IMR-90 (cell line): Measurements from ENCODE around the gene MFSD6. TPM values are rescaled to one million over a fixed set of nuclear protein-coding genes. Genes with fewer than 3 reads are reported as not detected.

ENCODE experiments used
- ATAC-seq: fragments of 200-7000 bp; cut with Tn5 transposase; 2 replicates; pipeline ENCODE4 v1.9.1; 2020; ENCODE audit warnings: low read depth, mild to moderate bottlenecking, moderate library complexity
- BruUV-seq: library from RNA; stranded (reverse); fragments of 400-500 nt; replicated peaks from 2 replicates; lab custom pipeline; 2021; lab: Mats Ljungman, UMichigan
- CTCF ChIA-PET: fragments of 300-600 bp; formaldehyde crosslinking; extraction: SDS; loops from one replicate; lab custom pipeline; 2021; ENCODE audit warnings: antibody characterized with exemption; lab: Yijun Ruan, JAX
- POLR2A ChIA-PET: fragments of 300-600 bp; sonication (Branson Sonifier 250); formaldehyde crosslinking; loops from one replicate; lab custom pipeline; 2022; ENCODE audit warnings: antibody characterized with exemption; ENCODE audit not compliant: unreplicated experiment; lab: Charles Lee
- DNase-seq: peaks from one replicate; pipeline ENCODE4 v3.0.0; 2013
- H2AFZ ChIP-seq: replicated peaks from 2 replicates; pipeline ENCODE3; 2013; ENCODE audit warnings: low read length, mild to moderate bottlenecking; ENCODE audit not compliant: poor library complexity
- H2AK5ac ChIP-seq: 2 replicates; pipeline ENCODE4 v1.6.1; 2013; ENCODE audit warnings: low read depth, low read length, inconsistent platforms
- H2AK9ac ChIP-seq: replicated peaks from 2 replicates; pipeline ENCODE3; 2013; ENCODE audit warnings: mild to moderate bottlenecking, low read depth, low read length, moderate library complexity; ENCODE audit not compliant: poor library complexity
- H2BK120ac ChIP-seq: 2 replicates; pipeline ENCODE4 v1.6.1; 2013; ENCODE audit warnings: low read depth, low read length, inconsistent platforms
- H2BK15ac ChIP-seq: 3 replicates; pipeline ENCODE4 v1.6.1; 2013; ENCODE audit warnings: low read depth, low read length, inconsistent platforms
- H2BK20ac ChIP-seq: 2 replicates; pipeline ENCODE4 v1.6.1; 2013; ENCODE audit warnings: low read depth, mild to moderate bottlenecking, inconsistent platforms, low read length, moderate library complexity
- H2BK5ac ChIP-seq: 2 replicates; pipeline ENCODE4 v1.6.1; 2013; ENCODE audit warnings: mild to moderate bottlenecking, low read depth, low read length, inconsistent platforms; ENCODE audit not compliant: poor library complexity, severe bottlenecking
- H3K14ac ChIP-seq: replicated peaks from 2 replicates; pipeline ENCODE4 v1.6.1; 2013; ENCODE audit warnings: low read depth, low read length, inconsistent platforms
- H3K18ac ChIP-seq: 2 replicates; pipeline ENCODE4 v1.6.1; 2013; ENCODE audit warnings: low read depth, low read length, control low read depth
- H3K23ac ChIP-seq: 2 replicates; pipeline ENCODE4 v1.6.1; 2013; ENCODE audit warnings: low read depth, low read length, inconsistent platforms
- H3K27ac ChIP-seq: 2 replicates; pipeline ENCODE4 v1.5.1; 2013; ENCODE audit warnings: mild to moderate bottlenecking, control low read depth, low read length; ENCODE audit not compliant: insufficient read depth
- H3K27me3 ChIP-seq: 2 replicates; pipeline ENCODE4 v1.6.1; 2013; ENCODE audit warnings: low read length; ENCODE audit not compliant: control insufficient read depth, insufficient read depth
- H3K36me3 ChIP-seq: 2 replicates; pipeline ENCODE4 v1.6.1; 2013; ENCODE audit warnings: low read length, mixed read lengths; ENCODE audit not compliant: control insufficient read depth, insufficient read depth
- H3K4ac ChIP-seq: 2 replicates; pipeline ENCODE4 v1.6.1; 2013; ENCODE audit warnings: low read depth, low read length, inconsistent platforms
- H3K4me1 ChIP-seq: 2 replicates; pipeline ENCODE4 v1.6.1; 2013; ENCODE audit warnings: low read length, mixed read lengths; ENCODE audit not compliant: control insufficient read depth, insufficient read depth
- H3K4me2 ChIP-seq: 2 replicates; pipeline ENCODE4 v1.6.1; 2013; ENCODE audit warnings: low read depth, mild to moderate bottlenecking, control low read depth, low read length, moderate library complexity
- H3K4me3 ChIP-seq: 2 replicates; pipeline ENCODE4 v1.5.1; 2013; ENCODE audit warnings: low read depth, mild to moderate bottlenecking, control low read depth, low read length, moderate library complexity; ENCODE audit not compliant: insufficient read depth
- H3K56ac ChIP-seq: 2 replicates; pipeline ENCODE4 v1.6.1; 2013; ENCODE audit warnings: low read length, inconsistent platforms; ENCODE audit not compliant: insufficient read depth; ENCODE audit errors: extremely low read depth
- H3K79me1 ChIP-seq, 2 experiments: 2 replicates each; pipeline ENCODE4 v1.6.1; 2013; ENCODE audit warnings: low read length in 2 of 2, inconsistent platforms in 1 of 2, low read depth in 1 of 2
- H3K9ac ChIP-seq: 2 replicates; pipeline ENCODE4 v1.6.1; 2013; ENCODE audit warnings: low read depth, low read length, control low read depth
- H3K9me1 ChIP-seq: 2 replicates; pipeline ENCODE4 v1.6.1; 2013; ENCODE audit warnings: low read length, inconsistent platforms; ENCODE audit not compliant: insufficient read depth
- H3K9me3 ChIP-seq: 2 replicates; pipeline ENCODE4 v1.6.1; 2013; ENCODE audit warnings: low read length; ENCODE audit not compliant: control insufficient read depth, insufficient read depth
- H4K20me1 ChIP-seq: 2 replicates; pipeline ENCODE4 v1.6.1; 2013; ENCODE audit warnings: low read length, inconsistent platforms; ENCODE audit not compliant: insufficient read depth
- H4K5ac ChIP-seq: 2 replicates; pipeline ENCODE4 v1.6.1; 2013; ENCODE audit warnings: mild to moderate bottlenecking, low read depth, low read length, control low read depth
- H4K8ac ChIP-seq, 2 experiments: 2 replicates each; pipeline ENCODE4 v1.6.1; 2013; ENCODE audit warnings: low read depth in 2 of 2, low read length in 2 of 2, control low read depth in 1 of 2, inconsistent platforms in 1 of 2
- H4K91ac ChIP-seq: 2 replicates; pipeline ENCODE4 v1.6.1; 2013; ENCODE audit warnings: low read depth, low read length, inconsistent platforms; ENCODE audit not compliant: insufficient read depth
- FOS ChIP-seq: fragments of 150-350 bp; IDR thresholded peaks from 2 replicates; pipeline ENCODE4 v1.6.1; 2016; ENCODE audit warnings: low read depth, low read length
- WGBS, 2 experiments: methylation state at CpG; one replicate each; pipeline versions ENCODE4 v1.1.5 to v1.1.7; 2013; ENCODE audit warnings: missing lambda C conversion rate in 2 of 2; ENCODE audit not compliant: insufficient read length in 1 of 2; ENCODE audit errors: extremely low coverage in 2 of 2; 5-methylcytosine and 5-hydroxymethylcytosine counted together
- dilution Hi-C: fragments of 300-500 bp; cut with HindIII; formaldehyde crosslinking; loops from one replicate; pipeline ENCODE4 v1.14.3; 2018; ENCODE audit warnings: low sequenced_read_pairs; ENCODE audit not compliant: unreplicated experiment
- in situ Hi-C: fragments of 300-500 bp; cut with MboI; formaldehyde crosslinking; loops from 3 replicates; pipeline ENCODE4 v1.14.3; 2019; ENCODE audit warnings: low sequenced_read_pairs, inconsistent platforms, mixed read lengths
- intact Hi-C: fragments of 100-400 bp; cut with micrococcal nuclease; formaldehyde crosslinking; loops from 2 replicates; pipeline ENCODE4 v1.10.0; 2022
- polyA plus RNA-seq, 3 experiments: library from polyadenylated mRNA; depleted of rRNA; stranded (reverse); fragments of >200 nt; gene quantifications; 2 replicates each; pipeline ENCODE4 v1.2.3, GENCODE V29; 2012; ENCODE audit warnings: low replicate concordance in 1 of 3
- total RNA-seq: library from RNA; depleted of rRNA; stranded (reverse); fragments of >200 nt; gene quantifications from 2 replicates; pipeline ENCODE4 v1.2.3, GENCODE V29; 2012

Gene MFSD6
- total and polyA plus RNA-seq, 2 of the 4 experiments (the other 2 are of a cell fraction): 4.2 to 7.7 TPM

DNA sequence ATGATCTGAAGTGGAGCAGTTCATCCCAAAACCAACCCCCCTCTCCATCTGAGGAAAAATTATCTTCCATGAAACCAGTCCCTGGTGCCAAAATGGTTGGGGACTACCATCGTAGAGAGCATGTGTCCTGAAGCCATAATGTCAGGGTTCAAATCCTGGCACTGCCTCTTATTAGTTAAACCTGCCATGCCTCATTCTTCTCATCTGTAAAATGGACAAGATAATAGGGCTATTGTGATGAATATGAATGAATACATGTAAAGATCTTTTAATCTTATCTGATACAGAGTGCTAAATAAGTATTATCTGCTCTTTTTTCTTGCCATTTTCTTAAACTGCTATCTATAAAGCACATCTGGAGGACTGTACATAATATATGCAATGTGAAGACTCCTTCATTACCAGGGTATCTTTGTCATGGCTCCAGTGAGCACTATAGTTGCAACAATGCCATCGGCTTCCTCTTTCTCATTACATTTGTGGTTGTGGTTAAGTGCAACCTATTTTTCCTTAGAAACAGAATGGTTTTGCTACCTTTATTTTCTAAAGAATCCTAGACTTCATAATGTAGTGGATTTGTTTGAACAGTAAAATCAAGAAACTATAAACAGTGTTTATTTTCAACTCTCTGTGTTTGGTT lies 27.0 kb downstream of the MFSD6 start:
- no peak overlapping the region for H3K56ac ChIP-seq
- no peak overlapping the region for H2BK5ac ChIP-seq
- H2BK15ac ChIP-seq: no peak overlapping the region
- H3K9ac ChIP-seq: no peak overlapping the region
- dilution Hi-C loops (no loop called here), intact Hi-C loops (no loop called here), in situ Hi-C loops (no loop called here)
- H3K4me1 ChIP-seq: peaks cover 2% of the 10 kb centered on the region; the same call in 1 of the 2 replicates
- ATAC-seq (no peak), DNase-seq (no peak)
- H3K9me1 ChIP-seq: 0 out of 2 replicates have a peak, but pooled peaks cover 3% of the 10 kb centered on the region
- no peak overlapping the region for H3K27ac ChIP-seq
- no peaks in the 10 kb centered on the region for H3K27me3 ChIP-seq
- H3K18ac ChIP-seq: no peak overlapping the region
- H4K5ac ChIP-seq: no peak overlapping the region
- no peak overlapping the region for H3K23ac ChIP-seq
- no peak overlapping the region for H4K8ac ChIP-seq
- no peaks in the 10 kb centered on the region for H3K9me3 ChIP-seq
- no peak overlapping the region for H3K14ac ChIP-seq
- peaks cover 9% of the 10 kb centered on the region for H3K36me3 ChIP-seq
- H2AFZ ChIP-seq: no peak overlapping the region
- H3K4me3 ChIP-seq: no peak overlapping the region
- no peak overlapping the region for H3K4ac ChIP-seq
- BruUV-seq: no TSS peak
- no peaks in the 10 kb centered on the region for H4K20me1 ChIP-seq
- H2BK120ac ChIP-seq: no peak overlapping the region
- WGBS, 2 experiments: 80% methylated on average over 1 of the region's 2 CpGs; no CpG with 5 or more reads in 1 of the 2 experiments
- no peak overlapping the region for H4K91ac ChIP-seq
- H2AK5ac ChIP-seq: no peak overlapping the region
- no peak overlapping the region for H2BK20ac ChIP-seq
- no peak overlapping the region for H2AK9ac ChIP-seq
- ChIA-PET POLR2A (no interaction called here), CTCF (no interaction called here)
- no peak overlapping the region for H3K4me2 ChIP-seq
- no peaks in the 10 kb centered on the region for H3K79me1 ChIP-seq
- TF ChIP-seq FOS: no peak
